ENCODE measurements around the gene POMT1.
"Not testable (repeated sequence)": the region's sequence is repeated elsewhere in the genome, so short reads cannot be mapped to it uniquely, and the experiment has no call there.

The POMT1 gene

DNA sequence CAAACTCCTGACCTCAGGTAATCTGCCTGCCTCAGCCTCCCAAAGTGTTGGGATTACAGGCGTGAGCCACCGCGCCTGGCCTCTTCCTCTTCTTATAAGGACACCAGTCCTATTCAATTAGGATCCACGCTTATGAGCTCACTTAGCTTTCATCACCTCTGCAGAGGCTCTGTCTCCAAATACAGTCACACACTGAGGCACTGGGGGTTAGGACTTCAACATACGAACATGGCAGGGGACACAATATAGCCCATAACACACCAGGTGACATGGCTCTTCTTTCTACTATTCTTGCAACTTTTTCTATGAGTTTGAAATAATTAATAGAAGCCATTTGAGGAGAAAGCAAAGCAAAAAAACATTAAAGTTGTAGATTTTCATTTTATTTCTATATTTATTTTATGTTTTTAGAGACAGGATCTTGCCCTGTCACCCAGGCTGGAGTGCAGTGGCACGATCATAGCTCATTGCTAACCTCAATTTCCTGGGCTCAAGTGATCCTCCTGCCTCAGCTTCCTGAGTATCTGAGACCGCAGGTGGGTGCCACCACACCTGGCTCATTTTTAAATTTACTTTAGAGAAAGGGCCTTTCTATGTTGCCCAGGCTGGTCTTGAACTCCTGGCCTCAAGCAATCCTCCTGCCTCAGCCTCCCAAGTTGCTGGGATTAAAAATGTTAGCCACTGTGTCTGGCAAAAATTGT is 36.7 kb downstream of the POMT1 start:
- no peak for DNase-seq (ENCODE audit: extremely low read depth, insufficient read length)
- Histone ChIP-seq H3K4me3 (replicated peaks; ENCODE audit: low read depth, low read length) (no peak overlapping the region), H3K27me3 (replicated peaks; ENCODE audit: control insufficient read depth, insufficient read depth, low read length) (no peaks in the 10 kb centered on the region), H3K36me3 (ENCODE audit: control insufficient read depth, insufficient read depth, low read length) (no peaks in the 10 kb centered on the region)
- TF ChIP-seq, protein P1, sequence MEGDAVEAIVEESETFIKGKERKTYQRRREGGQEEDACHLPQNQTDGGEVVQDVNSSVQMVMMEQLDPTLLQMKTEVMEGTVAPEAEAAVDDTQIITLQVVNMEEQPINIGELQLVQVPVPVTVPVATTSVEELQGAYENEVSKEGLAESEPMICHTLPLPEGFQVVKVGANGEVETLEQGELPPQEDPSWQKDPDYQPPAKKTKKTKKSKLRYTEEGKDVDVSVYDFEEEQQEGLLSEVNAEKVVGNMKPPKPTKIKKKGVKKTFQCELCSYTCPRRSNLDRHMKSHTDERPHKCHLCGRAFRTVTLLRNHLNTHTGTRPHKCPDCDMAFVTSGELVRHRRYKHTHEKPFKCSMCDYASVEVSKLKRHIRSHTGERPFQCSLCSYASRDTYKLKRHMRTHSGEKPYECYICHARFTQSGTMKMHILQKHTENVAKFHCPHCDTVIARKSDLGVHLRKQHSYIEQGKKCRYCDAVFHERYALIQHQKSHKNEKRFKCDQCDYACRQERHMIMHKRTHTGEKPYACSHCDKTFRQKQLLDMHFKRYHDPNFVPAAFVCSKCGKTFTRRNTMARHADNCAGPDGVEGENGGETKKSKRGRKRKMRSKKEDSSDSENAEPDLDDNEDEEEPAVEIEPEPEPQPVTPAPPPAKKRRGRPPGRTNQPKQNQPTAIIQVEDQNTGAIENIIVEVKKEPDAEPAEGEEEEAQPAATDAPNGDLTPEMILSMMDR (IDR thresholded peaks at IDR 0.05; ENCODE audit: insufficient read depth, low read length, poor library complexity, severe bottlenecking), result no peak

DNA sequence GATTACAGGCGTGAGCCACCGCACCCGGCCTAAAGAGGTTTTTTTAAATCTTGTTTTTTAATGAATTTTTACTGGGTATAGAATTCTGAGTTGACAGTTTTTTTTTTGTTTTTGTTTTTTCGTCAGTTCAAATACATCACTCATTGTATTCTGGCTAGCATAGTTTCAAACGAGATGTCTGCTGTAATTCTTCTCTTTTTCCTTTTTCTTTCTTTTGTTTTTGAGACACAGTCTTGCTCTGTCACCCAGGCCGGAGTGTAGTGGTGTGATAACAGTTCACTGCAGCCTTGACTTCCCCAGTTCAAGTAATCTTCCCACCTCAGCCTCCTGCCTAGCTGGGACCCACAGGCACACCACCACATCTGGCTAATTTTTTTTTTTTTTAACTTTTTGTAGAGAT is 40.4 kb downstream of the POMT1 start:
- no peak for DNase-seq (ENCODE audit: extremely low read depth, insufficient read length)
- TF ChIP-seq, protein P1 (IDR thresholded peaks at IDR 0.05; ENCODE audit: insufficient read depth, low read length, poor library complexity, severe bottlenecking), result no peak
- no peak overlapping the region for H3K4me3 ChIP-seq (replicated peaks; ENCODE audit: low read depth, low read length)
- no peaks in the 10 kb centered on the region for H3K27me3 ChIP-seq (replicated peaks; ENCODE audit: control insufficient read depth, insufficient read depth, low read length)
- no peaks in the 10 kb centered on the region for H3K36me3 ChIP-seq (ENCODE audit: control insufficient read depth, insufficient read depth, low read length)

DNA sequence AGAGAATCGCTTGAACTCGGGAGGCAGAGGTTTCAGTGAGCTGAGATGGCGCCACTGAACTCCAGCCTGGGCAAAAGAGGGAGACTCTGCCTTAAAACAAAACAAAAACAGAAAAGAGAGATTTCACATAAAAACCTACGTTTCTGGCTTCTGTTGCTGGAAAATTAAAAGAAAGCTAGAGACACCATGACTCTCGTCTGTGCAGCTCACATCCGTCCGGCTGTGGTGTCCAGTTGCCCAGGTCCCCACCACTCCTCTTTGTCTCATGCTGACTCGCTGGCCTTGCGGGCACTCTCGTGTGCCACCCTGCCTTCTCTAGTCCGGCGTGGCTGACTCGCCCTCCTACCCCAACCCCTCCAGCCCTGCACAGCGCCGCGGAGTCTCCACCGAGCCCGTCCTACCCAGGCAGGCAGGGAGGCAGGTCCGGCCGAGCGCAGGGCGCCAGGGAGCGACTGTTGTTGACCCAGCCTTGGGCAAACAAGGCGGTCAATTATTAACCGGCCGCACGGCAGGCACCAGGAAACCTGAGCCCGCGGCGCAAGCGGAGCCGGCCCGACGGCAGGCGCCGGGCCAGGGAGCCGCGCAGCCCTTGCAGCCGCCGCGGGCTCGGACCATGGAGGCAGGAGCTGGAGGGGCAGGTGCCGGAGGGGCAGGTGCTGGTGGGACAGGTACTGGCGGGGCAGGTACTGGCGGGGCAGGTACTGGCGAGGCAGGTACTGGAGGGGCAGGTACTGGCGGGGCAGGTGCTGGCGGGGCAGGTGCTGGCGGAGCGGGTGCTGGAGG is 42.5 kb downstream of the POMT1 start, which contains the start of gene PRRT1B:
TSS of gene PRRT1B (plus strand) at position 521 of the 783 bp plus-strand sequence. CDS start at position 614, 93 bp downstream.
- H3K36me3 ChIP-seq (ENCODE audit: control insufficient read depth, insufficient read depth, low read length), result no peaks in the 10 kb centered on the region
- H3K4me3 ChIP-seq (replicated peaks; ENCODE audit: low read depth, low read length), result no peak within 1 kb of the TSS
- TF ChIP-seq, protein P1 (IDR thresholded peaks at IDR 0.05; ENCODE audit: insufficient read depth, low read length, poor library complexity, severe bottlenecking), result no peak
- DNase-seq (ENCODE audit: extremely low read depth, insufficient read length), result no peak
- no peaks in the 10 kb centered on the region for H3K27me3 ChIP-seq (replicated peaks; ENCODE audit: control insufficient read depth, insufficient read depth, low read length)

- TF ChIP-seq, protein P1 (IDR thresholded peaks at IDR 0.05; ENCODE audit: insufficient read depth, low read length, poor library complexity, severe bottlenecking), result no peak
- Histone ChIP-seq H3K4me3 (replicated peaks; ENCODE audit: low read depth, low read length) (no peak overlapping the region), H3K27me3 (replicated peaks; ENCODE audit: control insufficient read depth, insufficient read depth, low read length) (no peaks in the 10 kb centered on the region), H3K36me3 (ENCODE audit: control insufficient read depth, insufficient read depth, low read length) (no peaks in the 10 kb centered on the region)
- DNase-seq (ENCODE audit: extremely low read depth, insufficient read length), result no peak
Measured at GRCh38 chr9:131545786-131546335, 43.1 kb downstream of the POMT1 start.

GRCh38 chr9:131546336-131547084 is 43.8 kb downstream of the POMT1 start:
- Histone ChIP-seq H3K27me3 (replicated peaks; ENCODE audit: control insufficient read depth, insufficient read depth, low read length) (no peaks in the 10 kb centered on the region), H3K4me3 (replicated peaks; ENCODE audit: low read depth, low read length) (no peak overlapping the region)

GRCh38 chr9:131549186-131549585 is 46.5 kb downstream of the POMT1 start:
- not testable (repeated sequence) for H3K27me3 ChIP-seq (replicated peaks; ENCODE audit: control insufficient read depth, insufficient read depth, low read length); H3K36me3 ChIP-seq (ENCODE audit: control insufficient read depth, insufficient read depth, low read length); DNase-seq (ENCODE audit: extremely low read depth, insufficient read length); H3K4me3 ChIP-seq (replicated peaks; ENCODE audit: low read depth, low read length)

More at GRCh38 chr9:131546336-131547084, 43.8 kb downstream of the POMT1 start:
- TF ChIP-seq, protein P1 (IDR thresholded peaks at IDR 0.05; ENCODE audit: insufficient read depth, low read length, poor library complexity, severe bottlenecking), result no peak
- no peak for DNase-seq (ENCODE audit: extremely low read depth, insufficient read length)
- no peaks in the 10 kb centered on the region for H3K36me3 ChIP-seq (ENCODE audit: control insufficient read depth, insufficient read depth, low read length)

DNA sequence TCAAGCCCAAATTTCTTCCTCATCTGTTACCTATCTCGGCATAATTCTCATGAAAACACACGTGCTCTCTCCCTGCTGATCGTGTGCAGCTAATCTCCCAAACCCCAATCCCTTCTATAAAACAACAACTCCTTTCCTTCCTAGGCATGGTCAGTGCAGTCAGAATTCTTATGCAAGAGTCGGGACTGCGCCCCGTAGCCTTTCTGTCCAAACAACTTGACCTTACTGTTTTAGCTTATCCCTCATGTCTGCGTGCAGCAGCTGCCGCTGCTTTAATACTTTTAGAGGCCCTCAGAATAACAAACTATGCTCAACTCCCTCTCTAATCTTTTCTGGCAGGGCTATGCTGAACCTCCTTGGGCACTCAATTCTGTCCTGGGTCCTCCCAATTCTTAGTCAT is 47.7 kb downstream of the POMT1 start:
- DNase-seq (ENCODE audit: extremely low read depth, insufficient read length); H3K27me3 ChIP-seq (replicated peaks; ENCODE audit: control insufficient read depth, insufficient read depth, low read length); H3K36me3 ChIP-seq (ENCODE audit: control insufficient read depth, insufficient read depth, low read length); H3K4me3 ChIP-seq (replicated peaks; ENCODE audit: low read depth, low read length): not testable (repeated sequence)

All from GM06990 (cell line).